AG09309 (cell line): ENCODE results near the gene BRAP.
A peak's percentile ranks its signal among the peaks of the same experiment; 100 is the strongest.

ENCODE experiments used
- DNase-seq: peaks from one replicate; pipeline ENCODE4 v3.0.0-alpha.2; 2010; ENCODE audit warnings: low read depth
- H3K4me3 ChIP-seq: 2 replicates; pipeline ENCODE4 v1.5.1; 2011; ENCODE audit warnings: mild to moderate bottlenecking, low read depth, low read length, moderate library complexity; ENCODE audit not compliant: control insufficient read depth
- CTCF ChIP-seq: IDR thresholded peaks from 2 replicates; pipeline ENCODE4 v1.5.1; 2011; ENCODE audit warnings: mild to moderate bottlenecking, low read depth, low read length, inconsistent platforms; ENCODE audit not compliant: insufficient read depth, control insufficient read depth; ENCODE audit errors: missing control alignments

BRAP gene

DNA sequence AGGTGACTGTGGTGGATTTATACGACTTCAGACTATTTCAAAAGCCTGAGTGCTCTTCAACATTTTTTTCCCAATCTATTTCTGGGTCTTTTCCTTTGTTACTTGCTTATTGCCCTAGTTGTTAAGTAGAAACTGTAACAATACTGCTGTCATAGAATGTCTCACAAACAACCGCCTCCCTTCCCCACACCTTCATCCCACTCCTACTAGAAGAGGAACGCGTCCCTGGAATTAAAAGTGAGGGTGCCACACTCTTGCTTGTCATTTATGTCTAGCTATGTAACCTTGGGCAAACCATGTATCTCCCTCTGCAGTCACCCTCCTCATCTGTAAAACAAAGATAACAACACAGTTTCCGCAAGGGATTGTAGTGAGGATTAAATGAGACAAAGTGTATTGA is 8.6 kb downstream of the BRAP start:
- no peak for DNase-seq
- H3K4me3 ChIP-seq, result no peak overlapping the region
- no peak for TF ChIP-seq CTCF

DNA sequence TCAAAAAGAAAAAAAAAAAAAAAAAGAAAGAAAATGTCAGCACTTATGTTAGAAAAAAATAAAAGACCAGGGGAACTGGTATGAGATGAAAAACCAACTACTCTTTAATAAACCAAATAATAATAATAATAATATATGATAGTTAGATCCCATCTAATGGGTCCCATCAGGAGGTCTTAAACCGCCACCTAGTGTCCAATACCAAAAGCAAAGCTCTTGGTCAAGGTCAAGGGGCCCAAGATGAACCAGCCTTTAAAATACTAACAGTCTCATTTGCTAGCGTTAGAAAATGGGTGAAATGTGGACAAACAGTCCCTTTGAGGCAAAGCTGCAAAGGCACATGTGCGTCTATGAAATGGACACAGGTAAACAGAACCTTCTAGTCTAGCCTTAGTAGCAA is 12.3 kb downstream of the BRAP start:
- TF ChIP-seq CTCF, result peak; percentile 59
- DNase-seq, result no peak
- H3K4me3 ChIP-seq, result no peak overlapping the region

GRCh38 chr12:111672822-111673381 is 12.9 kb downstream of the BRAP start:
- DNase-seq, result no peak
- TF ChIP-seq CTCF, result no peak
- H3K4me3 ChIP-seq, result no peak overlapping the region

DNA sequence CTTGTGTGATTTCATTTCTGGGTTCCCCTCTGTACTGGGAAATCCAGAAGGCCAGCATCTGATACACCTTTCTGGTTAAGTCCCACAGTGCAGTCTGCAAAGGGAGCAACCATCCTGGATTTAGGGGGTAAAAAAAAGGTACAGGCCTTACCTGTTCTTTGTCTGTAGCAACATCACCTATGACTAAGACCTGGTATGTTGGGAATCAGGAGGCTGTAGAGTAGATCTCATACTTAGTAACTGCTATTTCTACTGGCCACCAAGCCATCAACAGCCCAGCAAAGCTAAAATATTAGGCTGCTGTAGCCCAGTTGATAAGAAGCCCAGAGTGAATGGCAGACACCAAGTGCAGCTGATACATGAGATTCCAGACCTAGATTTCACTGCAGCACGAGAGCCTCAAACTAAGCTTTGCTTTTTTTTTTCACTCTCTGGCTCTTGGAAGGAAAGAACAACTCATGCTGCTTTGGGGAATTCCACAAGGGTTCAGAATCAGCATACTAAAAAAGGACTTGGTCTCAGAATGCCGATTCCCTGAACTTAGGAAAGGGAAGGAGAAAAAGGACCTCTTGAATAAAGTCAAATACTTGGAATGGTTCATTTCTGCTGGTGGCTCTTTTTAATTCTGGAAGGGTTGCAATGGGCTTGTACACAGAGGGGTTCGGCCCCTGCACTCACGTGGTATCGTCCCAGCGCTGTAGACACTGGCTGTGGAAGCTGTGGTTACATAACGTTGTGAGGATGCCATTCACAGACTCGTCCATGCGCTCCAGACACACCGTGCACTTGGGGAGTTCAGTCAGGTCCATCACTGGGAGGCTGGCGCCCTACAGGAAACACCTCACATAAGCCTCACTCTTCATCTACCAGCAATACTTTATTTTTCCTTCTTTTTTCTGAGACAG is 20.5 kb downstream of the BRAP start:
- DNase-seq, result no peak
- no peak overlapping the region for H3K4me3 ChIP-seq
- TF ChIP-seq CTCF, result no peak

GRCh38 chr12:111664499-111664898 is 21.3 kb downstream of the BRAP start:
- TF ChIP-seq CTCF, result no peak
- no peak for DNase-seq
- no peak overlapping the region for H3K4me3 ChIP-seq

DNA sequence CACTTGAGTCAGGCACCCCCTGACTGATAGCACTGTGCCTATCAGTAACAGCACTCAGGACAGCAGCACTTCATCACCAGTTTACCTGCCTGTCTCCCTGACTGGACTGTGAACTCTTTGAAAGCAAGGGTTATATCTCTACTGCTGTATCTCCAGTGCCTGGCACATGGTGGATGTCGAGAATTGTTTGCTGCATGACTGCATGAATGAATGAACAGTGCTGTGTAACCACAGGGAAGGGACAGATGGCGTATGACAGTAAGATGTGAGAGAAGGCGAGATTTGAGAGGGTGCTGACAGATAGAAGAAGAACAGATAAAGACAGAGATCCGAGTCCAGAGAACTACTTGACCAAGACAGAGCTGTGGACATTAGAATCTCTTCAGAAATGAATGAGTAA is 29.7 kb downstream of the BRAP start:
- no peak for TF ChIP-seq CTCF
- DNase-seq, result no peak
- no peak overlapping the region for H3K4me3 ChIP-seq

- no peak overlapping the region for H3K4me3 ChIP-seq
- DNase-seq, result no peak
- no peak for TF ChIP-seq CTCF
Measured at GRCh38 chr12:111655356-111655755, 30.4 kb downstream of the BRAP start.
